Upper lobe of left lung (tissue), 4 donors: ENCODE data around the gene EVI5.

Experiments used
- EP300 ChIP-seq, 4 donors: sonication (generic); formaldehyde crosslinking; IDR thresholded peaks; one replicate each; pipeline ENCODE4 v1.5.1; 2017; ENCODE audit warnings: antibody characterized with exemption in 4 of 4, control low read depth in 2 of 4
- POLR2A ChIP-seq, 4 donors: fragments of 450-650 bp; IDR thresholded peaks; one replicate each; pipeline ENCODE4 v1.5.1; 2016 to 2017; ENCODE audit warnings: antibody characterized with exemption in 4 of 4, mild to moderate bottlenecking in 2 of 4
- POLR2AphosphoS5 ChIP-seq, 2 donors: sonication (generic); formaldehyde crosslinking; IDR thresholded peaks; one replicate each; pipeline ENCODE4 v1.5.1; 2017; ENCODE audit warnings: antibody characterized with exemption in 2 of 2
- TF ChIP-seq, protein P1 (sequence below), 6 experiments: fragments of 450-650 bp in 4 of 6; fragments of 200-600 bp in 2 of 6; sonication (generic) in 2 of 6; IDR thresholded peaks; one replicate each; pipeline ENCODE4 v1.5.1; 2016 to 2019; ENCODE audit warnings: antibody characterized with exemption in 6 of 6

- TF ChIP-seq, protein P1, sequence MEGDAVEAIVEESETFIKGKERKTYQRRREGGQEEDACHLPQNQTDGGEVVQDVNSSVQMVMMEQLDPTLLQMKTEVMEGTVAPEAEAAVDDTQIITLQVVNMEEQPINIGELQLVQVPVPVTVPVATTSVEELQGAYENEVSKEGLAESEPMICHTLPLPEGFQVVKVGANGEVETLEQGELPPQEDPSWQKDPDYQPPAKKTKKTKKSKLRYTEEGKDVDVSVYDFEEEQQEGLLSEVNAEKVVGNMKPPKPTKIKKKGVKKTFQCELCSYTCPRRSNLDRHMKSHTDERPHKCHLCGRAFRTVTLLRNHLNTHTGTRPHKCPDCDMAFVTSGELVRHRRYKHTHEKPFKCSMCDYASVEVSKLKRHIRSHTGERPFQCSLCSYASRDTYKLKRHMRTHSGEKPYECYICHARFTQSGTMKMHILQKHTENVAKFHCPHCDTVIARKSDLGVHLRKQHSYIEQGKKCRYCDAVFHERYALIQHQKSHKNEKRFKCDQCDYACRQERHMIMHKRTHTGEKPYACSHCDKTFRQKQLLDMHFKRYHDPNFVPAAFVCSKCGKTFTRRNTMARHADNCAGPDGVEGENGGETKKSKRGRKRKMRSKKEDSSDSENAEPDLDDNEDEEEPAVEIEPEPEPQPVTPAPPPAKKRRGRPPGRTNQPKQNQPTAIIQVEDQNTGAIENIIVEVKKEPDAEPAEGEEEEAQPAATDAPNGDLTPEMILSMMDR (IDR thresholded peaks at IDR 0.05): no peak
- TF ChIP-seq POLR2A (IDR thresholded peaks at IDR 0.05) (no peak), EP300 (IDR thresholded peaks at IDR 0.05) (no peak), POLR2AphosphoS5 (IDR thresholded peaks at IDR 0.05) (no peak)
Observed at GRCh38 chr1:92791487-92792066, 6.7 kb upstream of the EVI5 start.
